Heart right ventricle (tissue), 16 donors: Measurements from ENCODE around the gene ALKBH2. TPM values are rescaled to one million over a fixed set of nuclear protein-coding genes. Genes with fewer than 3 reads are reported as not detected.
A peak's percentile ranks its signal among the peaks of the same experiment; 100 is the strongest.
"Not testable (repeated sequence)": the region's sequence is repeated elsewhere in the genome, so short reads cannot be mapped to it uniquely, and the experiment has no call there.

Experiments
- ATAC-seq, 8 donors: fragments of 200-7000 bp; cut with Tn5 transposase; one replicate each; pipeline ENCODE4 v1.9.1; 2020; ENCODE audit warnings: mild to moderate bottlenecking in 8 of 8, moderate library complexity in 8 of 8, moderate number of reproducible peaks in 1 of 8
- DNase-seq, 2 donors: peaks; one replicate each; pipeline ENCODE4 v3.0.0-alpha.2; 2020
- H3K27ac ChIP-seq, 10 donors: fragments of 200-600 bp; sonication (generic) in 2 of 10; one replicate each; pipeline versions ENCODE4 v1.5.0 to v1.8.0; 2020 to 2022; ENCODE audit warnings: mild to moderate bottlenecking in 3 of 10
- H3K27me3 ChIP-seq, 7 donors: fragments of 200-600 bp; one replicate each; pipeline ENCODE4 v1.8.0; 2021 to 2022; ENCODE audit warnings: mild to moderate bottlenecking in 2 of 7
- H3K36me3 ChIP-seq, 9 donors: fragments of 200-600 bp; sonication (generic) in 1 of 9; one replicate each; pipeline versions ENCODE4 v1.5.0 to v1.8.0; 2020 to 2022; ENCODE audit warnings: mild to moderate bottlenecking in 2 of 9
- H3K4me1 ChIP-seq, 9 donors: fragments of 200-600 bp; sonication (generic) in 1 of 9; one replicate each; pipeline versions ENCODE4 v1.5.0 to v1.8.0; 2020 to 2022; ENCODE audit warnings: mild to moderate bottlenecking in 4 of 9
- H3K4me3 ChIP-seq, 10 donors: fragments of 200-600 bp; sonication (generic) in 2 of 10; one replicate each; pipeline versions ENCODE4 v1.5.0 to v1.8.0; 2020 to 2022; ENCODE audit warnings: mild to moderate bottlenecking in 7 of 10, moderate library complexity in 2 of 10
- H3K9me3 ChIP-seq, 11 donors: fragments of 200-600 bp in 10 of 11; sonication (generic) in 2 of 11; one replicate each; pipeline versions ENCODE4 v1.5.0 to v1.8.0; 2013 to 2022; ENCODE audit warnings: mild to moderate bottlenecking in 2 of 11, control low read depth in 1 of 11, moderate library complexity in 1 of 11
- CTCF ChIP-seq, 9 donors: fragments of 200-600 bp; sonication (generic) in 2 of 9; IDR thresholded peaks; one replicate each; pipeline versions ENCODE4 v1.5.0 to v1.8.0; 2021 to 2022; ENCODE audit warnings: antibody characterized with exemption in 9 of 9, mild to moderate bottlenecking in 5 of 9, moderate library complexity in 1 of 9
- WGBS, 2 donors: extraction: QIAGEN DNeasy Blood & Tissue Kit; methylation state at CpG; one replicate each; pipeline ENCODE4 v1.1.7; 2013; ENCODE audit warnings: inconsistent platforms in 1 of 2; 5-methylcytosine and 5-hydroxymethylcytosine counted together
- intact Hi-C, 10 donors: fragments of 100-400 bp; cut with DNase I; formaldehyde crosslinking; loops; one replicate each; pipeline versions ENCODE4 v1.11.1 to v1.14.2; 2022
- polyA plus RNA-seq, 2 donors: library from polyadenylated mRNA; stranded (reverse); fragments of 200-250 nt; gene quantifications; one replicate each; pipeline ENCODE4 v1.2.3, GENCODE V29; 2013
- total RNA-seq, 10 donors: library from RNA; stranded (reverse); fragmentation: NEBNext Ultra II Directional in 3 of 10; extraction: Animal tissue kit (Norgen Biotek cat#: 25700) in 3 of 10; gene quantifications; one replicate each; pipeline versions ENCODE4 v1.2.1 to v1.2.4, GENCODE V29; 2021 to 2023
- donor health status: Arrhythmogenic right ventricular cardiomyopathy.
- donor health status: ischemic (EF 13 %, LVEDD 7.1; RV severe dilation, severe dysfunction).
- donor health status: healthy with polysubstance abuse.
- donor health status: DM: no; HTN: yes; CAD: no.
- donor health status: DM: no; HTN: no; CAD: no.
- donor health status: ischemic (EF 25% LVEDD 6.9; RV normal size, moderate dysfunction).
- donor health status: ischemic (EF 25% LVEDD 5.7; RV mildly dilated, moderate dysfunction).
- donor health status: healthy.
- donor health status: DM: yes; HTN: yes; CAD: no.
- donor health status: Ischemic cardiomyopathy.
- donor health status: ischemic (EF 35%, LVEDD 5.7; RV mildly dilated, moderate dysfunction).
- donor health status: nonischemic (EF 11% LVEDD 7.7; RV severe dilation, severe dysfunction).
- donor health status: DM: yes; HTN: yes; CAD: no.
- donor health status: PGD.
- donor health status: ischemic (EF 29% LVEDD 5.4; RV normal size, mild dysfunction).
- donor health status: nonischemic (EF 23%, LVEDD 6.1; RV moderate dilation, normal function).

Gene ALKBH2
- total and polyA plus RNA-seq, 12 donors = 5.4 to 20.6 (median 7.5) TPM

- H3K9me3 ChIP-seq = no peaks in the 10 kb centered on the region
- ATAC-seq = no peak
- no peak for DNase-seq
- H3K4me1 ChIP-seq = peaks cover 2 to 24% (median 17%) of the 10 kb centered on the region in 9 donors
- TF ChIP-seq CTCF (IDR thresholded peaks at IDR 0.05) = no peak
- H3K27me3 ChIP-seq = no peaks in the 10 kb centered on the region
- peaks cover 0 to 33% (median 20%) of the 10 kb centered on the region in 9 donors for H3K36me3 ChIP-seq
- intact Hi-C loops = no loop called here
- peak overlapping the region in 2 of 10 donors; percentile 87 to 95 for H3K27ac ChIP-seq
- peak overlapping the region in 2 of 10 donors; percentile 15 to 63 for H3K4me3 ChIP-seq
Measured at GRCh38 chr12:109054520-109054919, 38.8 kb downstream of the ALKBH2 start.

GRCh38 chr12:109054124-109054513, 39.2 kb downstream of the ALKBH2 start:
- DNase-seq, H3K9me3 ChIP-seq, H3K27me3 ChIP-seq, intact Hi-C loops, ATAC-seq: not testable (repeated sequence)
- H3K4me1 ChIP-seq = peaks cover 2 to 24% (median 17%) of the 10 kb centered on the region in 9 donors
- H3K36me3 ChIP-seq = peaks cover 0 to 29% (median 20%) of the 10 kb centered on the region in 9 donors
- H3K4me3 ChIP-seq = peak overlapping the region in 5 of 10 donors; percentile 15 to 98 (median 81)
- 81 to 88% methylated on average over 4 of the region's 4 CpGs for WGBS, 2 donors
- peak overlapping the region in 9 of 10 donors; percentile 83 to 96 (median 90) for H3K27ac ChIP-seq

- TF ChIP-seq CTCF (IDR thresholded peaks at IDR 0.05) = no peak
- Histone ChIP-seq H3K4me3 (peak overlapping the region in 9 of 10 donors; percentile 63 to 99 (median 89)), H3K4me1 (peaks cover 2 to 24% (median 17%) of the 10 kb centered on the region in 9 donors), H3K36me3 (peaks cover 0 to 23% (median 15%) of the 10 kb centered on the region in 9 donors), H3K27me3 (no peaks in the 10 kb centered on the region), H3K9me3 (no peaks in the 10 kb centered on the region), H3K27ac (peak overlapping the region in 9 of 10 donors; percentile 83 to 96 (median 90))
- intact Hi-C loops = loop anchor here in 1 of 10 donors (2.0 kb wide), 1 partner anchor 251 kb away; no protein-coding TSS in a partner anchor
- WGBS, 2 donors = 12 to 13% methylated on average over 9 of the region's 9 CpGs
- DNase-seq (no peak), ATAC-seq (peak in 1 of 8 donors; percentile 4)
Measured at GRCh38 chr12:109053382-109054123, 39.7 kb downstream of the ALKBH2 start.

GRCh38 chr12:109052414-109053323, 40.6 kb downstream of the ALKBH2 start, which contains the start of gene USP30:
Gene USP30 (plus strand): TSS chr12:109052576. CDS start chr12:109052679, 103 bp downstream.
- DNase-seq = peak; percentile 84 to 85
- Histone ChIP-seq H3K4me3 (peak within 1 kb of the TSS; percentile 63 to 100 (median 92)), H3K27me3 (no peaks in the 10 kb centered on the region), H3K9me3 (no peaks in the 10 kb centered on the region), H3K36me3 (peaks cover 0 to 14% (median 7%) of the 10 kb centered on the region in 9 donors), H3K4me1 (peaks cover 2 to 24% (median 17%) of the 10 kb centered on the region in 9 donors), H3K27ac (peak within 1 kb of the TSS; percentile 66 to 96 (median 89))
- ATAC-seq = peak; percentile 94 to 97 (median 96)
- TF ChIP-seq CTCF (IDR thresholded peaks at IDR 0.05) = peak in 1 of 9 donors; percentile 10
- WGBS, 2 donors = 0% methylated on average over 61 of the region's 61 CpGs
- intact Hi-C loops = loop anchor here in 1 of 10 donors (2.0 kb wide), 1 partner anchor 250 kb away; no protein-coding TSS in a partner anchor
